Cardiac fibroblast (primary cell): ENCODE results near the gene DDR1.

Experiments used
- DNase-seq, 2 donors: peaks; one replicate each; pipeline versions ENCODE4 v3.0.0 to v3.0.0-alpha.2; 2010; ENCODE audit warnings: low read depth in 2 of 2
- H3K4me3 ChIP-seq, 2 donors: replicated peaks in 1 of 2; 1 replicate in 1 of 2; 2 replicates in 1 of 2; pipeline ENCODE4 v1.5.1; 2011; ENCODE audit warnings: low read depth in 2 of 2, low read length in 2 of 2, mild to moderate bottlenecking in 2 of 2, moderate library complexity in 1 of 2
- CTCF ChIP-seq: IDR thresholded peaks from one replicate; pipeline ENCODE4 v1.5.1; 2011; ENCODE audit warnings: low read depth, mild to moderate bottlenecking, low read length, inconsistent platforms

DDR1 gene

DNA sequence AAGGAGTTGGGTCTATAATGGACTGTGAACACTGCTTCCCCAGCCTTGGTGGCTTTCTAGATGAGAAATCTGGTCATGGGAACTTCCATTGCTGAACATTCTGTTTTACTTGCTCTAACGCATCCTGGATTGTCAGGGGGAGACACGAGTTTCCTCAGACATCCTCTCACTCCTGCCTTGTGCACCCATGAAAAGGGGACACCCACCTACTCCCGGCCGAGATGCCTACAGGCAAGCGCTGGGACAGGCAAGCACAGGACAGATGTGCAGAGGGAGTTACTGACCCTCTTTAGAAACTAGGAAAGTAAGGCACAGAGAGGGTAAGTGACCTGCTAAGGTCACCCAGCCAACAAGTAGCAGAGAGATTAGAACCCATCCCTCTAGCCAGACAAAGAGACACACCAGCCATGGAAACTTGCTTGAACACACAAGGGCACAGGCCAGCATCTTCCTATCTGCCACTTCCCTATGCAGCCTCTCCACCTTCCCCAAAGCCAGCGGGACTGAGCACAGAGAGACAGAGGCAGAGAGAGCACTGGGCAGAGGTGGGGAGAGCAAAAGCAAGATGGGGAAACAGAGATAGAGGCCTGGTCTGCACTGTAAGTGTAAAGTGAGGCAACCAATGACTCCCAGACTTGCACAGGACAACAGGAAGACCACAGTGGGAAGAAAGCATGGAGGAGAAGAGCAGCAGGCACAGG is 48.5 kb downstream of the DDR1 start:
- TF ChIP-seq CTCF = no peak
- no peak overlapping the region for H3K4me3 ChIP-seq
- no peak for DNase-seq

DNA sequence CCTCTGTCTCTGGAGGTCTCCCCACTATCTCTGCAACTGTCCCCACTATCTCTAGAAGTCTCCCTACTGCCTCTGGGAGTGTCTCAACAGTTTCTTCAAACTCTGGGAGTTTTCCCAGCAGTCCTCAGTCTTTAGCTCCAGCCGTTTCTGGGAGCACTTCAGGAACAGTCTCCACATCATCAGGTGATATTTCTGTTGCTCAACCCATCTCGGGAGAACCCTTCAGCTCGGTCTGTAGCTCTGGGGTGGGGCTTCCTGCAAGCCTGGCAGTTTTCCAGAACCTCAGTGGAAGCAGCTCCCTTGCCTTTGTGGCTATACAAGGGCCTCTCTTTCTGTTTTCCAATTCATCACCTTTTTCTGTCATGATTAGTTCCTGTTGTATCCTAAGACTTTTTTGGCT is 50.7 kb downstream of the DDR1 start:
- H3K4me3 ChIP-seq = no peak overlapping the region
- DNase-seq = peak; percentile 28 to 56
- no peak for TF ChIP-seq CTCF

DNA sequence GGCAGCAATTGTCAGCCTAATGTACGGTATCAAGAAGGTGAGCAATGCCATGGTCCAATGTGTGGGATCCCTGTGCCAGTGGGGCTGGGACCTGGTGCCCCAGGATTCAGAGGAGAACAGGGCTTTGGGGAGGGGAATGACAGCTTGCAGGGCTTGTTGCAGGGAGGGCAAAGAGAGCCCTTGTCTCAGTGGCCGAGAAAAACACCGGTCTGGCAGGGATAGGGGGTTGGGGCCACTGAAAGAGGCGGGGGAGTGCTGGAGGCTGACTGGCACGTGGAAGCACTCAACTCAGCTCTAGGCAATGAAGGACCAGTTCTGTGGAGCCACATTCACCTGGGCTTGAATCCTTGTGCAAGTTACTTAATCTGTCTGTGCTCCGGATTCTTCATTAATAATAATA is 52.9 kb downstream of the DDR1 start:
- no peak overlapping the region for H3K4me3 ChIP-seq
- TF ChIP-seq CTCF = no peak
- no peak for DNase-seq

DNA sequence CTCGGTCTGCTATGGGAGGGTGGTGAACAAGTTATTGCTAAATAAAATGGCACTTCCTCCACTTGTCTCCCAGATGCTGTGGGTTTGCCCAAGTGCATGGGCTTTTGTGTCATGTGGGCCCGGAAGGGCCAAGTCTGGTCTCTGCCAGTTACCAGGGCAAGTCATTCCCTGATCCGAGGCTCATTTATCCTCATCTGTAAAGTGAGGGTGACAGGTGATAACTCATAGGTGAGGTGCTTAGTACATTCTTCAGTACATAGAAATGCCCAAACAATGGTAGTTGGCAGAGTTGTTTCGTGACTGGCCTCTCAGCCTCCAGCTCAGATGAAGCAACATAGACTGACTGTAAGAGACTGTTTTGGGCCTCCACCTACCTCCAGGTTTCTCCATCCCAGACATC is 54.4 kb downstream of the DDR1 start:
- H3K4me3 ChIP-seq = no peak overlapping the region
- DNase-seq = no peak
- no peak for TF ChIP-seq CTCF

DNA sequence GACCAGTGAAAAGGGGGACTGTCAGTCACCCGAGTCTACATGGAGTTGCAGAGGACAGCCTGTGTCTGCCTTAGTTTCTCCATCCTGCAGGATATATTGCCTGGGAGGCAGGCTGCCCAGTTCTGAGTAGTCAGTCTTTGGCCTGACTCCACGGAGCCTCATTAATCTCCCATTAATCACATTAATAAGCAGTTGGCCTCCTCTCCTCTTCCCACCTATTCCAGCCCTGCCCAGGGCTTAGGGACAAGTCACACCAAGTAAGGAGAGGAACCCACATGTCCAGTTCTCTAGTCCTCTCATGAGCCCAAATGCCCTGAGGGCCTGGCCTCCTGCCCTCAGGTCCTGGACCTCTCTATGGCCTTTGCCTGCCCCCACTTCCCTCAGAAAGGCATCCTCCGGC is 55.2 kb downstream of the DDR1 start:
- no peak overlapping the region for H3K4me3 ChIP-seq
- TF ChIP-seq CTCF = no peak
- DNase-seq = no peak

DNA sequence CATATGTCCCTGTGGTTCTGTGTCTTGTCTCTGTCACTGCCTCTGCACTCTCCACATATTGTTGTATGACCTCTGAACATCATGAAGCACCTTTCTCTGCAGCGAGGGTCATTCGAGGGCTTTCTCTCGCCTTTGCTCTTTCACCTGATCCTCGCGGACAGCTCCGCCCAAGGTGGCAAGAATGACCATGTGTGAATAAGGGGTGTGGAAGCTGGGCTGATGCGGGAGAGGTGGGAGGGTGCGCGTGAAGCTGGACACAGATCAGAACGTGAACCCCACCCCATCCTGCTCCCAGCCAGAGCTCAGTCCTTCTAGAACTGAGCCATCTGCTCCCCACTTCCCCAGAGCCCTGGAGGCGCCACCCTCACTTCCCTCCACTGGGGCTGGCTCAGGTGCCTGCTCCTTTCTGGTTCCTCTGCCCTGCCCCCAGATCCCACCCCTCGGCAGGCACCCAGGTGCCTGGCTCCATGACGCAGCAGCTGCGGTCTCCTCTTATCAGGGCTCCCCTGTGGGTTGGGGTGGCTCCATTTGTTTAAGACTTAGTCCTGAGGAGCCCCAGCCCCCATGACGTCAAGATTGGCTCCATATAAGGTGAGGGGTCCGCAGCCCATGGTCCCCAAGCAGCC is 56.2 kb downstream of the DDR1 start, which contains the start of gene MUCL3:
TSS of gene MUCL3 (plus strand) at position 613 of the 626 bp plus-strand sequence. CDS start 27 bp downstream, outside the sequence.
- H3K4me3 ChIP-seq = no peak within 1 kb of the TSS
- TF ChIP-seq CTCF = no peak
- no peak for DNase-seq
